IPS-NIHi7 (cell line): ENCODE data around the gene ANKIB1.
"Not testable (repeated sequence)": the region's sequence is repeated elsewhere in the genome, so short reads cannot be mapped to it uniquely, and the experiment has no call there.

Experiments used
- DNase-seq: peaks from one replicate; pipeline ENCODE4 v3.0.0; 2012; ENCODE audit warnings: mixed read lengths; ENCODE audit errors: extremely low spot score

ANKIB1 gene

DNA sequence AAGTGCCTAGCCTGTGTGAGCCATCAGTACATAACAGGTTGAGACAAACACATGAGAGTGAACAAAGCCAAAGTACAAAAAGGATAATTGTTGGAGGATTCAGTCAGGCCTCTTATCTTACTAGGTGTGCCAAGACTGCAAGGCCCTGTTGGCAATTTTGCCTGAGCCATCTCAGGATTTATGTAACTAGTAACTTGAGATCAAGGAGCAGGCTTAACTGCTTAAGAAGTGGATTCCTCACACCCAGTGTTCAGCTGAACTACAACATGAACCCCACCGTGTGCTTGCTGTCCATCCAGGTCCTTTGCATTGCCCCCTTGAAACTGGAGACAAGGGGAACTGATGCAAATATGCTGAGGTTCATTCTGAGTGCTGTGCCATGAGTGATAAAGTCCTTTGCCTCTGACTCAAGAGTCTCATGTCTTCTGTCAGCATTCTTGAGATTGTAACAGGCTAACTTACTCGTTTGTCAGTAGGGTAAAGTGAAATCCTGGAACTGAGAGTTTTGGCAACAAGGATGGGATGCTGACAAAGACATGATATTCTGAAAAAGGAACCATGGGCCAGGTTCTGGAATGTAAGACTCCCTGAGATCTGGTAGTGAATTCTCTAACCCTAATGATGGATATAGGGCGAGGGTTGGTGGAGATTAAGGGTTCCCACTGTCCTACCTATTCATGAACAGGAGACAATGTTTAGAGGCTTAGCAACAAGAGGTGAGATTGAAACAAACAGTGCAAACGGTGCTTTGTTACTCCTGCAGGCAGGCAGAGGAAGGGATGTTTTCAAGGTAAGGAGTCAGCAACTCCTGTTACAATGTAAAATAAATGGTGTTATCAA lies 157.4 kb downstream of the ANKIB1 start:
- no peak for DNase-seq

DNA sequence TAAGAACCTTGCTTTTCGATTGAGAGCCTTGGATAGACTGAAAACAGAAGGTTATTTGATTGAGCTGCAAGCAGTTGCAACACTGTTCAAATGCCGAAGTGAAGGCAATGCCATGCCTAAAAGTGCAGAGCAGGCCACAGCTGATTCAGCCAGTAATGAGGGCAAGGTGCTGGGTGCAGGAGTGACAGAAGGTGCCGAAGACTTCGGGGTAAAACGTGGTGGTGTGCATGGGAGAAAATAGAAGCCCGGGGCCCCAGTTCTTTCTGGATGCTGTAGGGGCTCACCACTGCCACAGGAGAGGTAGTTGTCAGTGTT lies 157.9 kb downstream of the ANKIB1 start:
- no peak for DNase-seq

DNA sequence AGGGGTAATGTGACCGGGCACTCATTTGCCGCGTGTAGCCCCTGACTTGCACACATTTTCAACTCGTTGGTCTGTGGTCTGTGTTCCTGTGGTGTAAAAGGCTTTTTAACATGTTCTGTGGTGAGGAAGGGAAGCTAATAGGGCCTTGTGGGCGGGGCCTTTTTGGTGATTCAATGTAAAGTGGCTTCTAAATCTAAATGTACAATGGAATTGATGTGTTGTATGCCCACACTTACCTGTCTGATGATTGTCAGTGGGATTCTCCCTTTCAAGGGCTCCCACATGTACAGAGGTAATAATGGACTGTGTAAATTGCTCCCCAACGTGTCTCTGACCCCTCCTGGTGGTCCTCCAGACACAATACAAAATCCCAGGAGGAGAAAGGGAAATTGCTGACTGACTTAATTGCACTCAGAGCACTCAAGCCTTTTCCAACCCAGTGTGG lies 158.4 kb downstream of the ANKIB1 start:
- DNase-seq: peak; percentile 29

- no peak for DNase-seq
These were observed 163.6 kb downstream of the ANKIB1 start for GRCh38 chr7:92409357-92409756.

- DNase-seq: not testable (repeated sequence)
These were observed 164.4 kb downstream of the ANKIB1 start for GRCh38 chr7:92410162-92410561.

GRCh38 chr7:92412745-92413144 lies 167.0 kb downstream of the ANKIB1 start:
- no peak for DNase-seq

- DNase-seq: no peak
These were observed 167.8 kb downstream of the ANKIB1 start for GRCh38 chr7:92413550-92413949.

DNA sequence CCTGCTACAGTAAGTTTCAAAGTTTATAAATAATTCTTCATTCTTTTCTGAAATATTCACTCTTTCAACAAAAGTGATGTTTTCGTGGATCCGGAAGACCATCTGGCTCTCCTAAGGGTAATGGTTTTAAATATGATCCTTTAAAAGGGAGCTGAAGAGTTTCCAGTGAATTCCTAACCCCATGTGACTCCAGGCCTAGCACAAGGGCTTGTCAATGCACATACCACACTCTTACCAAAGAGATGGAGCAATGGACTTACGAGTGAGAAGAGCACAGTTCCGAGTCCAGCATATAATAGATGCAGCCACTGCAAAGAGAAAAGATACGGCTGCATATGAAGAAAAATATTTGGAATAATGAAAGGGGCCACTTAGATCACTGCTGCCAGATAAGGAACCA lies 169.5 kb downstream of the ANKIB1 start:
- DNase-seq: no peak

- peak; percentile 53 for DNase-seq
These were observed 172.1 kb downstream of the ANKIB1 start for GRCh38 chr7:92417913-92418312.

DNA sequence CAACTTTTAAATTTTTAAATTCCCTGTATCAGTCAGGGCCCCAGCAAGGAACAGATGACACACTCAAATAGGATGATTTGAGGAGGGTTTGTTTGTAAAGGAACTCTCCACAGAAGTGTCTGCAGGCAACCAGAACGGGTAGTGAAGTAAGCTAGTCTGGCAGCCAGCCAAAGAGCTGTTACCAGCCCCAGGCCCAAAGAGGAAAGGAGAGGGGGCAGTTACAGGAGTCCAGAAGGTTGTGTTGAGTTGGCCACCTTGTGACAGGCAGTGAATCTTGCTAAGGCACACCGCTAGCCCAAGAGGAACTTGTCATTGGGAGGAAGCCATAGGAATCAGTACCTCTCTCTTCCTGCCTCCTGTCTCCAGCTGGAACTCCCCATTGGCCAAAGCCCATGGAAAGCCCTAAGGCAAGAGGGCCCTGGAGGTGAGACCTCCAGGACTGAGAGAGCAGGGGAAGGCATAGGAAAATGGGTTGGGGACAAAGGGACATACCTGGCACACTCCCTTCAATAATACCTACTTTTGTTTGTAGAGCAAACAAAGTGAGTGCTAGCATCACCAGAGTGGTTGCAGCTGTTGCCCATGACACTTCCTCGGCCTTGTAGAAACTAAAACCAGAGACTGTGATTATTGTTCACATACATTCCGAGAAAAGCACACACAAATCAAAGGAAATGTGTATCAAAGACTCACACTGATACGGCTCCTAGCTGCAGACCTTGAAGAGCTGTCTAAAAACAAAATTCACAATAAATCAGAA lies 176.1 kb downstream of the ANKIB1 start:
- no peak for DNase-seq

DNA sequence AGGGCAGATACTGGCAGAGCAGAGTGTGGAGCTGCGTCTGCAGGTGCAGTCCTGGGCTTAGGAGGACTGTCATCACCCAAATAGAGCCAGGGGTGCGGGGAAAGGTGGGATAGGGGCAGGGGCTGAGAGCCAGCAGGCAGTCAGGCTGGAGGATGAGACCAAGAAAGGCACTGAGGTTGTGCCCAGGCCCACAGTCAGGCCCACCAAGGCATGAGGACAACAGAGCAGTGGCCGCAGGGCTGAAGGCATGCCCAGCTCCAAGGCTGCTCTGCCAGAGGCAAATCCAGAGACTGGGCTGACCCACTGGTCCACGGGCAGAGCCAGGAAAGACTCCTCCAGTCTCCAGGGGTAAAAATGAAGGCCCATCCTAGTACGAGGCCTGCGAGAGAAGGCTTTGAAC lies 177.2 kb downstream of the ANKIB1 start:
- no peak for DNase-seq

DNA sequence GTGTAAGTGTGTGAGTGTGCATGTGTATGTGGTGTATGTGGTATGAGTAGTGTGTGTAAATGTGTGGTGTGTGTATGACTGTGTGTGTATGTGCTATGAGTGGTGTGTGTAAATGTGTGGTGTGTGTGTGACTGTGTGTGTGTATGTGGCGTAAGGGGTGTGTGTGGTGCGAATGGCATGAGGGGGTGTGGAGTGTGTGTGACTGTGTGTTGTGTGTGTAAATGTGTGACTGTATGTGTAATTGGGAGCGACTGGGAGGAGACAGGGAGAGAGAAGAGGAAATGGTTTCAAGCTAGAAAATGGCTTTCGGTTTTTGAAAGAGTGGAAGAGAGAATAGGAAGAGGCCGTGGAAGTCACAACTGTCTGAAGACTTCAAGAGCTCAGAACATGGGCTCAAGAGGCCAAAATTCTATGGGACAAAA lies 177.9 kb downstream of the ANKIB1 start:
- no peak for DNase-seq

GRCh38 chr7:92425311-92425947 lies 179.7 kb downstream of the ANKIB1 start:
- peak; percentile 52 for DNase-seq

GRCh38 chr7:92427193-92427592 lies 181.4 kb downstream of the ANKIB1 start:
- DNase-seq: no peak

DNA sequence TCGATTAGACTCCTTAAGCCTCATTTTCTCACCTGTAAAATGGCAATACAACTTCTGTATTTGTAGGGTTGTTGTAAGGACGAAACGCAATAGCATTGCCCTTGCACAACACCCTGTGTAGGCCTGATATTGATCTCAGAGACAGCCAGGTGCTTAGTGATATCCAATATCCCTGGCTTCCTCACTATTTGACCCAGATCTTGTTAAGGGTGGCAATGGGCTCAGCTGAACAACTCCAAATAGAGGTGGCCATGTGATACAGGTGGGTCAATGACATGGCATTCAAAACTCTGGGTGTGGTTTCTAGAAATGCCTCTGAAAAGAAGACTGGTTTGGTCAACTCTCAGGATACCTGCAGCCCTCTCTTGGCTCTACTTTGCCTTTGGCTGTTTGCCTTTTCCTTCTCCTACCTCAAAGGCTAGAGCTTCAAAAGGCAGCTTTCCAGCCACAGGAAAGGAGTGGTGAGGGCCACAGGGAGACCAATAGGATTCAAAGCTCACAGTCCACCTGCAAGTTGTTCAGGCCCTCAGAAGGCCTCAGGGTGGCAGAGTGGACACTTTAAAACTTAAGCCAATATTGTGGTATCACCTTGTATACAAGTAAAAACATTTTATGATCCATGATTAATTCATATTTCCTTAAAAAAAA lies 186.6 kb downstream of the ANKIB1 start:
- DNase-seq: no peak

- no peak for DNase-seq
These were observed 187.2 kb downstream of the ANKIB1 start for GRCh38 chr7:92433019-92433418.

- DNase-seq: no peak
These were observed 189.8 kb downstream of the ANKIB1 start for GRCh38 chr7:92435542-92435941.

GRCh38 chr7:92436612-92437445 lies 191.1 kb downstream of the ANKIB1 start:
- DNase-seq: no peak

- DNase-seq: peak; percentile 45
These were observed 192.2 kb downstream of the ANKIB1 start for GRCh38 chr7:92437956-92438491.

- DNase-seq: not testable (repeated sequence)
These were observed 196.9 kb downstream of the ANKIB1 start for GRCh38 chr7:92442720-92443119.

GRCh38 chr7:92446869-92447344 lies 201.1 kb downstream of the ANKIB1 start:
- DNase-seq: no peak
